Measurements from ENCODE around the gene MASTL.
"Not testable (repeated sequence)": the region's sequence is repeated elsewhere in the genome, so short reads cannot be mapped to it uniquely, and the experiment has no call there.

The MASTL gene

GRCh38 chr10:27155066-27155754 lies at the start of gene MASTL:
Gene MASTL, plus strand, starts transcription at chr10:27155352. Its CDS starts 75 bp downstream, at chr10:27155427.
- DNase-seq (ENCODE audit: low read depth): peak; percentile 64

DNA sequence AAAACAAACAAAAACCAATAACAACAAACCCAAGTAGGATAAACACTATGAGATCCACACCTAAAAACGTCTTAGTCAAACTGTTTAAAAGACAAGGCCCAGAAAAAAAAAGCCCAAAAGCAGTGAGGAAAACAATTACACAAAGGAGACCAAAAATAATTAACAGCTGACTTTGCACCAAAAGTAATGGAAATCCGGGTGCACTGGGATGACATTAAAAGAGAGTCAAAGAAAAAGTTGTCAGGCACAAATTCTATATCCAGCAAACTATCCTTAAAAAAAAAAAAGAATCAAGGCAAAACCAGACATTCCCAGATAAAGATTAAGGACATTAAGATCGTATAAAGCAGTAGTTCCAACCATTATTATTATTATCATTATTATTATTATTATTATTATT lies 47.0 kb upstream of the MASTL start:
- DNase-seq (ENCODE audit: low read depth): no peak

DNA sequence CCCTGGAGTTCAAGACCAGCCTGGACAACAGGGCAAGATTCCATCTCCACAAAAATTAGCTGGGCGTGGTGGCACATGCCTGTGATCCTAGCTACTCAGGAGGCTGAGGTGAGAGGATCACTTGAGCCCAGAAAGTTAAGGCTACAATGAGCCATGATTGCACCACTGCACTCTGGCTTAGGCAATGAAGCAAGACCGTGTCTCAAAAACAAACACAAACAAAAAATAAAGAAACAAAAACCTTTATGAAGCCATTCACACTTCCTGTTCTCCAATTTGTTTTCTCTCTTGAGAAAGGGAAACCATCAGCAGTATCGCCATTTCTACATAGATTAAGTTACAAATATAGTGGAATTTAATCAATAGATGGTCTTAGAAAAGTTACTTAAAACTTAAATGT lies 20.8 kb upstream of the MASTL start:
- no peak for DNase-seq (ENCODE audit: low read depth)

- DNase-seq (ENCODE audit: low read depth): no peak
Observed at GRCh38 chr10:27138277-27138676, 16.9 kb upstream of the MASTL start.

GRCh38 chr10:27143686-27144085 lies 11.5 kb upstream of the MASTL start:
- no peak for DNase-seq (ENCODE audit: low read depth)

GRCh38 chr10:27145937-27146336 lies 9.2 kb upstream of the MASTL start:
- no peak for DNase-seq (ENCODE audit: low read depth)

GRCh38 chr10:27147701-27148100 lies 7.5 kb upstream of the MASTL start:
- no peak for DNase-seq (ENCODE audit: low read depth)

DNA sequence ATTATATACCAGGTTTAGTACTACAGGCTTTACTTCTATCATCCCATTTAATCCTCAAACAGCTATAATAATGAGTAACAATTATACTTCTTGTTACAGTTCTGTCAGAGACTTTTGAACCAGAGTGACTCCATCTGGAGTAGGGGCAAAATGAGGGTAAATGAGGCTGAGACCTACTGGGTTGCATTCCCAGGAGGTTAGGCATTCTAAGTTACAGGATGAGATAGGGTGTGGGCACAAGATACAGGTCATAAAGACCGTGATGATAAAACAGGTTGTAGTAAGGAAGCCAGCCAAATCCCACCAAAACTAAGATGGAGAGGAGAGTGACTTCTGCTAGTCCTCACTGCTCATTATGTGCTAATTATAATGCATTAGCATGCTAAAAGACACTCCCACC lies 4.9 kb upstream of the MASTL start:
- DNase-seq (ENCODE audit: low read depth): no peak

DNA sequence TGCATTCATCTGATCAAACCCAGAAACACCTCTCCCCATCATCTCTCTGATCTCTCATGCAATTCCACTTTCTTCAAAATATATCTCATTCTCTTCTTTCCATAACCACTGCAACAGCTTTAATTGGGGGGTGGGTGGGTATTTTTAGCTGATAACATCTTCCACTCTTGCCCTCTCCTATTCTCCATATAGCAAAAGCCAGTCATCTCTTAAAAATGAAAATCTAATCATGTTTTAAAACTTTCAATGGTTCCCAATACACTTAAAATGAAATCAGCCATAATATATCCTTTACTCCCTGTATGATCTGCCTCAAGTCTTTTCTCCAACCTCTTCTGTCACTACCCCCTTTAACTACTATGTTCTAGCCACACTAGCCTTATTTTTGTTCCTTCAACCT lies 2.5 kb upstream of the MASTL start:
- no peak for DNase-seq (ENCODE audit: low read depth)

- DNase-seq (ENCODE audit: low read depth): no peak
Observed at GRCh38 chr10:27153329-27153728, 1.8 kb upstream of the MASTL start.

DNA sequence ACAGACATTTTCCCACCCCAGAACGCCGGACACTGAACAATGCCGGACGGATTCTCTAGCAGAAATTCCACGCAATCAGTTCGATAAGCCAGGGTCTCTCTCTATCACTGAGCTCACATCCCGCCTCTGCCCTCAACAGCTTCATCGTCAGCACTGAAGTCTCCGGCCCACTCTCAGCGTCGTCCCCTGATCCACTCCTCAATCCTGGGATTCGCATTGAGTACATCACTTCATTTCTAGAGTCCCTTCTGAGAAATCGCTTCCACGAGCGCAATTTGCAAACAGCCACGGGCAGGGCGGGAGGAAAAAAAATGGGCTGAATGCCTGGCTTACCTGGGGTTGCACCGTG lies 1.3 kb upstream of the MASTL start:
- DNase-seq (ENCODE audit: low read depth): no peak

GRCh38 chr10:27156566-27156965 lies 1.4 kb downstream of the MASTL start:
- not testable (repeated sequence) for DNase-seq (ENCODE audit: low read depth)

DNA sequence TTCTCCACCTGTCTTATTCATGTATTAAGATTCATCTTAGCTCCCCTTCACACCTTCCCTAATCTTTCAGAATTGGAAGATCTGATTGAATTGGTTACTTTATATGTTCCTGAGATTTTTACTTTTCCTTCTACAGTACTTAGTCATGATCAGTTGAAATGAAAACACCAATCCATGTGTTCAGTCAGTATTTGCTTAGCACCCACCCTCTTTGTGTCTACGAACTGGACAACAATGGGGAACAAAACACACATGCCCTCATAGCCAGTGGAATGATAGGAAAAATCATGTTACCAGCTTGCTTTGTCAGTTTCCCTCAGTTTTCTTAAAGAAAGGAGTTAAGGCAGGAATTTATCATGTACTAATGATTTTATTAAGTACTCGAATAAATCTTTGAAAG lies 2.0 kb downstream of the MASTL start:
- no peak for DNase-seq (ENCODE audit: low read depth)

DNA sequence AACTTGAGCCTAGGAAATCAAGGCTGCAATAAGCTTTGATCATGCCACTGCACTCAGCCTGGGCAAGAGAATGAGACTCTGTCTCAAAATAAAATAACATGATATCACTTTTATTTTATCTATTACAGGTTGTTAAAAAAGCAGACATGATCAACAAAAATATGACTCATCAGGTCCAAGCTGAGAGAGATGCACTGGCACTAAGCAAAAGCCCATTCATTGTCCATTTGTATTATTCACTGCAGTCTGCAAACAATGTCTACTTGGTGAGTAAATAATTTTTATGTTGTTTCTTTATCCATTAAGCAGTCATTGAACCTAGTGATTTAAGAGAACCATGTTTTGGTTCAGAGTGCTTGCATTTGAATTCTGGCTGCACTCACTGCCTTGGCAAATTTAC lies 3.3 kb downstream of the MASTL start:
- no peak for DNase-seq (ENCODE audit: low read depth)

DNA sequence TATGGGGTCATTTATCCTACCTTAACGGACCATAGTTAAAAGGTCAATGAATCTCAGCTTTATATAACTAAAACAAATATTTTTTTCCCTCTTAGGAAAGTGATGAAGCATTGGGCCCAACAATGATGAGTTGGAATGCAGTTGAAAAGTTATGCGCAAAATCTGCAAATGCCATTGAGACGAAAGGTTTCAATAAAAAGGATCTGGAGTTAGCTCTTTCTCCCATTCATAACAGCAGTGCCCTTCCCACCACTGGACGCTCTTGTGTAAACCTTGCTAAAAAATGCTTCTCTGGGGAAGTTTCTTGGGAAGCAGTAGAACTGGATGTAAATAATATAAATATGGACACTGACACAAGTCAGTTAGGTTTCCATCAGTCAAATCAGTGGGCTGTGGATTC lies 14.7 kb downstream of the MASTL start:
- no peak for DNase-seq (ENCODE audit: low read depth)

GRCh38 chr10:27188259-27188658 lies 33.1 kb downstream of the MASTL start:
- DNase-seq (ENCODE audit: low read depth): no peak

DNA sequence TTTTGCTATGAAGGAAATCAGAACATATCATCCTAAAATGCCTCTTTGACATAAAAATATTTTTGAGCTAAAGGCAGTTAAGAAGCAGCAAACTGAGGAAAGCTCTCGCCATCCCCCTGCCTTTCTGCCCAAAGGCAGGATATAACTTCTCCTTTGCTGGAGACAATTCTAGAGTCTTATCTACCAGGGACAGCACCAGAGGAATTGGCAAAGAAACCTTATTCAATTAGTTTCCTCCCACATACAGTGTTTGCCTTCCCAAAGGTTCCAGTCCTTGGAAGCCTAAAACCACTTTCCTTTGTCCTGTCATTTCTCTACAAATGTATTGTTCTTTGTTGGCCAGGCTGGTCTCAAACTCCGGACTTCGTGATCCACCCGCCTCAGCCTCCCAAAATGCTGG lies 33.7 kb downstream of the MASTL start:
- DNase-seq (ENCODE audit: low read depth): no peak

DNA sequence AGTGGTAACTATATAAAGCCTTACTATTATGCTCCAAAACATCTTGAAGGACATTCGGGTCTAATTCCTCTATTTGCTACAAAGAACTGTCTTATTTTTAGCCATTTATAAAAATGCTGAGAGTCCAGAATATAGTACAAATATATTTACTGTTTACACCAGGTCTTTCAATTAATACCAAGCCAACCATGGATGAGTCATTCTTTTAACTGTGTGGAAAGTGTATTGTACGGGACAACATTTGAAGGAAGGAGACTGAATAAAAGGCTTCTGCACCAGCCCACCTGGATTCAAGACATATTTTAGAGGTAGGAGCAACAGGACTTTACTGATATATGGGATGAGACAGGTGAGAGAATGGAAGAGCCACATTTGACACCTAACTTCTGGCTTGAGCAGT lies 35.4 kb downstream of the MASTL start:
- no peak for DNase-seq (ENCODE audit: low read depth)

DNA sequence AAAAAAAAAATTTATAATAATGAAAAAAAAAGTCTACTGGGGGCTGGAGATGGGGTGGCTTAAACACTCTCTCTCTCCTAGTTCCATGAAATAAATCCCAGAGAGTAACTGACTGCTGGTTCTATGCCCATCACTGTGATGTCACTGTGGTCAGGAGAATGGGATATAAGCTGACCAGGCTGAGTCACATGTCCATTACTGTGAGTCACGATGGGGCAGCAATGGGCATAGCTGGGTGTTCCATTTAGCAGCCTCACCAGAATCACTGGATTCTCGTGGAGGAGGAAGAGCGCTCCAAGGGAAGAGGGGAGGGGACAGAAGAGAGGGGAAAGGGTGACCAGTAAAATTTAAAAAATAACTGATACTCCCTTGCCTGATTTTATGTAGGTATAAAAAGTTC lies 37.1 kb downstream of the MASTL start:
- DNase-seq (ENCODE audit: low read depth): peak; percentile 77

GRCh38 chr10:27197980-27198620 lies 42.9 kb downstream of the MASTL start:
- DNase-seq (ENCODE audit: low read depth): no peak

- DNase-seq (ENCODE audit: low read depth): no peak
Observed at GRCh38 chr10:27203806-27204205, 48.7 kb downstream of the MASTL start.

GRCh38 chr10:27207350-27207749 lies 52.2 kb downstream of the MASTL start:
- DNase-seq (ENCODE audit: low read depth): no peak

DNA sequence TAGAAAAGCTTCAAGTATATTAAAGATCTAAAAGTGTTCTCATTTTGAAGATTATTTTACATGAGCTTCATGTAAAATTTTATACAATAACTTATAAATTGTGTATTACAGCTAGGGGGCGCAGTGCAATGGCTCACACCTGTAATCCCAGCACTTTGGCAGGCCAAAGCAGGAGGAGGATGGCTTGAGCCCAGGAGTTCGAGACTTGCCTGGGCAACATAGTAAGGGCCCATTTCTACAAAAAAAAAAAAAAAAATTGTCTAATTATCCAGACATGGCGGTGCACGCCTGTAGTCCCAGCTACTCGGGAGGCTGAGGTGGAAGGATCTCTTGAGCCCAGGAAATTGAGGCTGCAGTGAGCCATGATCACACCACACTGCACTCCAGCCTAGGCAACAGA lies 68.8 kb downstream of the MASTL start:
- DNase-seq (ENCODE audit: low read depth): no peak

DNA sequence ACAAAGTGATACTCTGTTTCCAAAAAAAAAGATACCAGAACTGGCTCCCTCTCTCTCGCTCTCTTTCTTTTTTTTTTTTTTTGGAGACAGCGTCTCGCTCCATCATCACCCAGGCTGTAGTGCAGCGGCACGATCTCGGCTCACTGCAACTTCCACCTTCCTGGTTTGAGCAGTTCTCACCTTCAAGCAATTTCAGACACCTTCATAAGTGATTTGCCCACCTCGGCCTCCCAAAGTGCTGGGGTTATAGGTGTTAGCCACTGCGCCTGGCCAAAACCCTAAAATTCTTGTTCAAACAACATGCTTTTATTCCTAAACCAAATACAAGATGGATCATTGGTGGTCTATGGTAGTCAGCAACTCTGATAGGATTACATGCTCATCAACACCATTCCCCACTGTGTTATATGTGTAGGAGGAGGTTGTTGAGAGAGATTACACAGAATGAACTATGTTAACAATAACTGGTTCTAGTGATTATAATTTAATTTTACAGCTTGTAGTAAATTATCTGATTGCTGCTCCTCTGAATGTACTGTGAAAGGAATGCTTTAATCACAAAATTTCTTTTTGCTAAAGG lies 69.9 kb downstream of the MASTL start:
- no peak for DNase-seq (ENCODE audit: low read depth)
